22Rv1 (cell line): ENCODE data around the gene PTPRG.

ENCODE experiments used
- H3K27ac ChIP-seq: fragments of 450-650 bp; 2 replicates; pipeline ENCODE4 v1.5.1; 2017
- CTCF ChIP-seq: fragments of 450-650 bp; IDR thresholded peaks from 2 replicates; pipeline ENCODE4 v1.5.1; 2017; ENCODE audit warnings: mild to moderate bottlenecking
- ZFX ChIP-seq: fragments of 450-650 bp; IDR thresholded peaks from 2 replicates; pipeline ENCODE4 v1.6.1; 2017; ENCODE audit warnings: antibody characterized with exemption, borderline replicate concordance

PTPRG gene

GRCh38 chr3:61724801-61725200 is 163.4 kb downstream of the PTPRG start:
- no peak overlapping the region for H3K27ac ChIP-seq
- no peak for TF ChIP-seq CTCF
- no peak for TF ChIP-seq ZFX

DNA sequence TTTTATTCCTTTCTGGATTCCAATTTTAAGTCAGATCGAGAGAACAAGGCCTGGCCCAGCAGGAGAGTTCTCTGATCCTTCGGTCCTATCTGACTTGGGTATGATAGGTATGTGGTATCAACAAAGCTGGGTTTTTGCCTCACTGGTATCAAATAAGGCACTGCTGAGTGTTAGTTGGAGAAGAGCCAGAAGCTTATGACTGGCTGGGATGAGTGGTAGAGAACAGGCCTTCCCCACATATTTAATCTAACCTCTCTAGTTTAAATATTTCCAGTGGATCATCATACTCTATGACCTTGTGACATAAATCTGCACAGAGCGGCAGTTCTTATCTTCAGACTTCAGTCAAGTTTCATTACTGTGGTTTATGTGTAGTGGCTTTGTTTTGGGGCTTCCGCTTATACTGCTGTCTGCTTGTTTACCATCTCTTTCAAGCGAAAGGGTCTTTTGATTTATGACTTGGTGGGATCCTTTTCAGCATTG is 164.5 kb downstream of the PTPRG start:
- TF ChIP-seq CTCF (no peak), ZFX (no peak)

DNA sequence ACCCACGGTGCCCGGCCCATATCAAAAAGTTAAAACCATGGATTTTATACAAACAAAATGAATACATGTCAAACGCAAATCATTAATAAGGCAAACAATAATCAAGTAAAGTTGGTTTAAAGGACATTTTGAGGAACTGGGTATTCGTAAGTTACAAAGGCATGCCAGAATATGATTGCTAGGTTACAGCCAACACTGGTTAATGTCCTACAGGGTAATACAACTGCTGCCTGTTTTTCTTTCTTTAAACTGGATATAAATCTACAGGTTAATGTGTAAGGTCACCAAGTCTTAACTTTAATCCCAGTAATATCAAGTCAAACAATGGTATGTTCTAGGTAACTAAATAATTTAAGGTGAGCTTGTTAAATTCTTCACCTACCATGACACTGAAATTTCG is 166.1 kb downstream of the PTPRG start:
- TF ChIP-seq ZFX (no peak), CTCF (no peak)
- no peak overlapping the region for H3K27ac ChIP-seq

More for the DNA sequence above, 164.5 kb downstream of the PTPRG start:
- H3K27ac ChIP-seq = no peak overlapping the region

DNA sequence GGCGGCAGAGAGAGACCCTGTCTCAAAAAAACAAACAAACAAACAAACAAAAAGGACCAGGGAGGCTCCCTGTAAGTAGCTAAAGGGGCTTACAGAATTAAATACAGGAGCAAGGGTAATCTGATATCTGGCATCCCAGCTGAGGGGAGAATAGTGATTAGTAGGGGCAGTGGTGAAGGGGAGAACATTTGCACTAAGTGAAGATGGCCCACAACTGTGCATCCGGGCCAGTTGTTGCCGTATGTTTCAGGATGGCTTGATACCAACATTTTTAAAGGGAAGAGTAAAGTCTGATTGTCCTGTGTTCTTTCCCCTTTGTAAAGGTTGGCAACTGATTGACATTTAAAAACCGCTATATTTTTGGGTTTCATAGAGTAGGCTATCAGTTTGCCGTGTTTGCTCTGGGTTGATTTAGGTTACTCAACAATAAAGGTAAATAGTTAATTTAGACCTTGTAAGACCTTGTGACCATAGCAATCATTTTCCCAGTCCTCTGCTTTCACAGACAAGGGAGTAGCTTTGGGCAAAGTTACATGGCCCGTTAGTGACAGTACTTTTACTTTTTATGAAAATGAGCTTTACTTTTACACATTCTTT is 167.8 kb downstream of the PTPRG start:
- H3K27ac ChIP-seq = no peak overlapping the region
- TF ChIP-seq CTCF (no peak), ZFX (no peak)

GRCh38 chr3:61730056-61730455 is 168.7 kb downstream of the PTPRG start:
- TF ChIP-seq CTCF = no peak
- no peak overlapping the region for H3K27ac ChIP-seq

- TF ChIP-seq CTCF (no peak), ZFX (no peak)
- H3K27ac ChIP-seq = no peak overlapping the region
Measured at GRCh38 chr3:61730577-61731231, 169.3 kb downstream of the PTPRG start.

- TF ChIP-seq ZFX (no peak), CTCF (no peak)
- H3K27ac ChIP-seq = no peak overlapping the region
Measured at GRCh38 chr3:61733000-61733399, 171.6 kb downstream of the PTPRG start.
